ENCODE data around the gene MTA2.
"Not testable (repeated sequence)": the region's sequence is repeated elsewhere in the genome, so short reads cannot be mapped to it uniquely, and the experiment has no call there.

MTA2 gene

GRCh38 chr11:62592989-62593421 lies 8.7 kb downstream of the MTA2 start:
- in situ Hi-C loops (cut with MboI; ENCODE audit: low sequenced_read_pairs), result no loop called here

GRCh38 chr11:62592146-62592815 lies 9.4 kb downstream of the MTA2 start:
- in situ Hi-C loops (cut with MboI; ENCODE audit: low sequenced_read_pairs), result no loop called here

- in situ Hi-C loops (cut with MboI; ENCODE audit: low sequenced_read_pairs), result no loop called here
These were observed 10.1 kb downstream of the MTA2 start, which contains the start of gene TUT1 for GRCh38 chr11:62591448-62592145. Gene TUT1 (minus strand): TSS chr11:62591523. CDS start chr11:62591485, 38 bp downstream.

- in situ Hi-C loops (cut with MboI; ENCODE audit: low sequenced_read_pairs), result no loop called here
These were observed 12.6 kb downstream of the MTA2 start for GRCh38 chr11:62588966-62589637.

- in situ Hi-C loops (cut with MboI; ENCODE audit: low sequenced_read_pairs), result not testable (repeated sequence)
These were observed 16.3 kb downstream of the MTA2 start for GRCh38 chr11:62585356-62585755.

GRCh38 chr11:62581735-62582134 lies 19.9 kb downstream of the MTA2 start:
- in situ Hi-C loops (cut with MboI; ENCODE audit: low sequenced_read_pairs), result not testable (repeated sequence)

GRCh38 chr11:62580959-62581715 lies 20.5 kb downstream of the MTA2 start:
- in situ Hi-C loops (cut with MboI; ENCODE audit: low sequenced_read_pairs), result no loop called here

GRCh38 chr11:62579252-62579651 lies 22.4 kb downstream of the MTA2 start:
- in situ Hi-C loops (cut with MboI; ENCODE audit: low sequenced_read_pairs), result no loop called here

- in situ Hi-C loops (cut with MboI; ENCODE audit: low sequenced_read_pairs), result no loop called here
These were observed 23.1 kb downstream of the MTA2 start for GRCh38 chr11:62578541-62578940.

GRCh38 chr11:62577046-62577714 lies 24.5 kb downstream of the MTA2 start:
- in situ Hi-C loops (cut with MboI; ENCODE audit: low sequenced_read_pairs), result no loop called here

- in situ Hi-C loops (cut with MboI; ENCODE audit: low sequenced_read_pairs), result no loop called here
These were observed 25.8 kb downstream of the MTA2 start for GRCh38 chr11:62575837-62576236.

- in situ Hi-C loops (cut with MboI; ENCODE audit: low sequenced_read_pairs), result no loop called here
These were observed 26.5 kb downstream of the MTA2 start for GRCh38 chr11:62575156-62575555.

- in situ Hi-C loops (cut with MboI; ENCODE audit: low sequenced_read_pairs), result no loop called here
These were observed 27.1 kb downstream of the MTA2 start for GRCh38 chr11:62574363-62575071.

- in situ Hi-C loops (cut with MboI; ENCODE audit: low sequenced_read_pairs), result no loop called here
These were observed 27.9 kb downstream of the MTA2 start, which contains the start of gene EEF1G for GRCh38 chr11:62573592-62574362. Gene EEF1G (minus strand): TSS chr11:62573891. CDS start chr11:62573842, 49 bp downstream.

- in situ Hi-C loops (cut with MboI; ENCODE audit: low sequenced_read_pairs), result no loop called here
These were observed 28.6 kb downstream of the MTA2 start for GRCh38 chr11:62573006-62573591.

- in situ Hi-C loops (cut with MboI; ENCODE audit: low sequenced_read_pairs), result no loop called here
These were observed 29.2 kb downstream of the MTA2 start for GRCh38 chr11:62572431-62572830.

GRCh38 chr11:62571493-62571892 lies 30.2 kb downstream of the MTA2 start:
- in situ Hi-C loops (cut with MboI; ENCODE audit: low sequenced_read_pairs), result not testable (repeated sequence)

- in situ Hi-C loops (cut with MboI; ENCODE audit: low sequenced_read_pairs), result not testable (repeated sequence)
These were observed 30.8 kb downstream of the MTA2 start for GRCh38 chr11:62570903-62571302.

- in situ Hi-C loops (cut with MboI; ENCODE audit: low sequenced_read_pairs), result loop anchor here (10.0 kb wide), 2 partner anchors 145 to 175 kb away; no protein-coding TSS in a partner anchor
These were observed 32.1 kb downstream of the MTA2 start for GRCh38 chr11:62569611-62570010.
